ENCODE data around the gene PRIMPOL. TPM values are rescaled to one million over a fixed set of nuclear protein-coding genes. Genes with fewer than 3 reads are reported as not detected.

Gene PRIMPOL
- total RNA-seq, 1 donor from 2014 or later: 12.5 TPM

GRCh38 chr4:184668096-184668495, 18.6 kb downstream of the PRIMPOL start:
- no peaks in the 10 kb centered on the region for H3K27me3 ChIP-seq
- H3K36me3 ChIP-seq: peaks cover 20 to 53% of the 10 kb centered on the region in 2 donors
- no peaks in the 10 kb centered on the region for H3K9me3 ChIP-seq
- no peaks in the 10 kb centered on the region for H3K4me1 ChIP-seq
- TF ChIP-seq, protein P1, sequence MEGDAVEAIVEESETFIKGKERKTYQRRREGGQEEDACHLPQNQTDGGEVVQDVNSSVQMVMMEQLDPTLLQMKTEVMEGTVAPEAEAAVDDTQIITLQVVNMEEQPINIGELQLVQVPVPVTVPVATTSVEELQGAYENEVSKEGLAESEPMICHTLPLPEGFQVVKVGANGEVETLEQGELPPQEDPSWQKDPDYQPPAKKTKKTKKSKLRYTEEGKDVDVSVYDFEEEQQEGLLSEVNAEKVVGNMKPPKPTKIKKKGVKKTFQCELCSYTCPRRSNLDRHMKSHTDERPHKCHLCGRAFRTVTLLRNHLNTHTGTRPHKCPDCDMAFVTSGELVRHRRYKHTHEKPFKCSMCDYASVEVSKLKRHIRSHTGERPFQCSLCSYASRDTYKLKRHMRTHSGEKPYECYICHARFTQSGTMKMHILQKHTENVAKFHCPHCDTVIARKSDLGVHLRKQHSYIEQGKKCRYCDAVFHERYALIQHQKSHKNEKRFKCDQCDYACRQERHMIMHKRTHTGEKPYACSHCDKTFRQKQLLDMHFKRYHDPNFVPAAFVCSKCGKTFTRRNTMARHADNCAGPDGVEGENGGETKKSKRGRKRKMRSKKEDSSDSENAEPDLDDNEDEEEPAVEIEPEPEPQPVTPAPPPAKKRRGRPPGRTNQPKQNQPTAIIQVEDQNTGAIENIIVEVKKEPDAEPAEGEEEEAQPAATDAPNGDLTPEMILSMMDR (IDR thresholded peaks at IDR 0.05): no peak
- no peak overlapping the region for H3K4me3 ChIP-seq
- no peak overlapping the region for H3K27ac ChIP-seq
- DNase-seq (ENCODE audit: low spot score in 2 of 2): no peak
- intact Hi-C loops (cut with DNase I): no loop called here

DNA sequence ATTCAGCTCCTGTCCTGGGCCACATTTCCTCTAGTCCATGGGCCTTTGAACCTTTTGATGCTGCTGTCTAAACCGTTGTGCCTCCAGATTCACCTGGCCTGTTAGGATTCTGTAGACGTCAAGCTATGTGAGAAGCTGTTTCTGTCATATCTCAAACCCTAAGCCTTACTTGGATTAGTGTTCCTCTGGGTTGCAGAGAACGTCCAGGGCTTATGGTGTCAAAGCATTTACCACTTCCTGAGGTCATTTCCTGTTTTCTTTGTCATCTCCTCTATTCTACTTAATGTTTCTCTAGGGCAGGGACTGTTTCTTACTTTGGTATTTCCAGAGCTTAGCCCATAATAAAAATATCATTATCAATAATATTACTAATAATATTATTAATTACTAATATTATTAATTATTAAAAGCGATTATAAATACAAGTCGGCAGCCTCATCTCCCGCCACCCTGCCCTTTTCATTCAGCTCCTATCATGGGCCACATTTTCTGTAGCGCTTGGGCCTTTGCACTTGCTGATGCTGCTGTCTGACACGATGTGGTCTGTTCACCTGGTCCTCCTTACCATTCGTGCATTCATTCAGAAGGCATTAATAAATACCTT, 19.1 kb downstream of the PRIMPOL start:
- DNase-seq (ENCODE audit: low spot score in 2 of 2): no peak
- Histone ChIP-seq H3K27ac (no peak overlapping the region), H3K27me3 (no peaks in the 10 kb centered on the region), H3K36me3 (peaks cover 22 to 54% of the 10 kb centered on the region in 2 donors), H3K9me3 (no peaks in the 10 kb centered on the region), H3K4me1 (no peaks in the 10 kb centered on the region), H3K4me3 (no peak overlapping the region)
- intact Hi-C loops (cut with DNase I): no loop called here
- TF ChIP-seq, protein P1 (IDR thresholded peaks at IDR 0.05): no peak

- no peaks in the 10 kb centered on the region for H3K9me3 ChIP-seq
- TF ChIP-seq, protein P1 (IDR thresholded peaks at IDR 0.05): no peak
- H3K27ac ChIP-seq: no peak overlapping the region
- no peaks in the 10 kb centered on the region for H3K27me3 ChIP-seq
- no peaks in the 10 kb centered on the region for H3K4me1 ChIP-seq
- intact Hi-C loops (cut with DNase I): no loop called here
- H3K36me3 ChIP-seq: peaks cover 24 to 57% of the 10 kb centered on the region in 2 donors
- DNase-seq (ENCODE audit: low spot score in 2 of 2): no peak
- no peak overlapping the region for H3K4me3 ChIP-seq
Measured at GRCh38 chr4:184669251-184669650, 19.7 kb downstream of the PRIMPOL start.

GRCh38 chr4:184671101-184671500, 21.6 kb downstream of the PRIMPOL start:
- no peak for DNase-seq (ENCODE audit: low spot score in 2 of 2)
- Histone ChIP-seq H3K27me3 (no peaks in the 10 kb centered on the region), H3K4me3 (no peak overlapping the region), H3K27ac (no peak overlapping the region), H3K4me1 (no peaks in the 10 kb centered on the region), H3K36me3 (peaks cover 18 to 68% of the 10 kb centered on the region in 2 donors), H3K9me3 (no peaks in the 10 kb centered on the region)
- TF ChIP-seq, protein P1 (IDR thresholded peaks at IDR 0.05): no peak
- intact Hi-C loops (cut with DNase I): no loop called here

- H3K27ac ChIP-seq: no peak overlapping the region
- H3K4me1 ChIP-seq: no peaks in the 10 kb centered on the region
- TF ChIP-seq, protein P1 (IDR thresholded peaks at IDR 0.05): no peak
- no peak for DNase-seq (ENCODE audit: low spot score in 2 of 2)
- no peak overlapping the region for H3K4me3 ChIP-seq
- intact Hi-C loops (cut with DNase I): no loop called here
- H3K36me3 ChIP-seq: peaks cover 17 to 53% of the 10 kb centered on the region in 2 donors
- no peaks in the 10 kb centered on the region for H3K9me3 ChIP-seq
- H3K27me3 ChIP-seq: no peaks in the 10 kb centered on the region
Measured at GRCh38 chr4:184672741-184673140, 23.2 kb downstream of the PRIMPOL start.

GRCh38 chr4:184674011-184674410, 24.5 kb downstream of the PRIMPOL start:
- H3K27ac ChIP-seq: no peak overlapping the region
- intact Hi-C loops (cut with DNase I): no loop called here

More at GRCh38 chr4:184674011-184674410, 24.5 kb downstream of the PRIMPOL start:
- no peak for DNase-seq (ENCODE audit: low spot score in 2 of 2)
- Histone ChIP-seq H3K9me3 (no peaks in the 10 kb centered on the region), H3K27me3 (no peaks in the 10 kb centered on the region), H3K4me1 (no peaks in the 10 kb centered on the region), H3K4me3 (no peak overlapping the region), H3K36me3 (peaks cover 13 to 40% of the 10 kb centered on the region in 2 donors)
- TF ChIP-seq, protein P1 (IDR thresholded peaks at IDR 0.05): no peak

Measured in ascending aorta (tissue), 2 donors.